Stimulated activated CD4-positive, alpha-beta T cell treated with anti-CD3 and anti-CD28 coated beads, Interleukin-12 subunit alpha, Interleukin-12 subunit beta, amount 100 ng/mL, for 4 hours (primary cell): ENCODE data around the gene GTSF1L.

Experiments used
- DNase-seq: peaks from one replicate; pipeline ENCODE4 v3.0.0-alpha.2; 2020

GTSF1L gene

DNA sequence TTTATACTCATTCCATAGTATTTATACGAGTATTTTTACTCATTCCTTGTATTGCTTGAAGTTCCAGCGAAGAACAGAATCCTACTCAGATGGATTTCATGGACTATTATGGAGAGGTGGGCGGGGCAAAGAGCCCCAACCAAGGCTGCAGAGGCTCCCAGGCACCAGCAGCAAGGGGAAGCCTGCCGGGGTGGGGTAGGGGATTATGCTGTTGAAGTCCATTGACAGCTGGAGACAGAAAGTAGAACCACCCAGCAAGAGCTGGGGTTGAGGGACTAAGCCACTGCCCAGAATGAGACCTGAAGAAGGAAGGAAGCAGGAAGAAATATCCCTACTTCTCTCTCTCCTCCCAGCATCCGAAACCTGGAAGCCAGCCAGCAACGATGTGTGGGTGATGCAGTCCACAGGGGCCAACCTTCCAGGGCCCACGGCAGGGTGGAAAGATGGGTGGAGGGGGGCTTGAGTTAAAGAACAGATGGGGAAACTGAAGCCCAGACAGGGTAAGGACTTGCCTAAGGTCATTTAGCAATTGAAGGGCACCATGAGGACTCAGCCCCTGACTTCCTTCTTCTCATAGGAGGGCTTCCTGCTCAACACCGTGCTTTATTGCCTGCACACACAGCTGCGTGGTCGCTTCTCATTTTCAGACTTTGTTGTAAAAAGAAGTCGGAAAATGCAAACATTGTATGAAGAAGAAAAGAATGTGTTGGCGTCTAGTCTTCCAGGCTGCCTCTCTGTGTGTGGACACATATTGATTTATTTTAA lies 18.3 kb upstream of the GTSF1L start:
- DNase-seq = no peak

DNA sequence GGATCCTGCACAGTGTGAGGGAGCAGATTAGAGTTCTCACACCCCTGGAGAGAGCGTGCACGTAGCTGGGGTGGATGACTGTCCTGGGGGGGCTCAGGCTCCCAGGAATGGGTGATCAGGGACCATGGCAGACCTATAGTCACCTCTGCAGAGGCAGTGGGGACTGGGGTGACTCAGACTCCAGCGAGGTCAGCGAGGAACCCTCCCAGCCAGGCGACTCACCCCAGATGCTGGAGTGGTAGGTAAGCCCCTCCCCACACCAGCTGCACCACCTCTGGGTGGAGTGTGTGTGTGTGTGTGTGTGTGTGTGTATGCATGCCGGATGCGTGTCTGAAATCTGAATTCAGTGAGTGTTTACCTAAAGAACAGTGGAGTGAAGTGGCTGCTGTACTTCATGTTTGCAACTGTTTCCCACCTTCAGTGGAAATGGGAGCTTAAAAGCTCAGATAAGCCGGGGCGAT lies 17.4 kb upstream of the GTSF1L start:
- DNase-seq = no peak

DNA sequence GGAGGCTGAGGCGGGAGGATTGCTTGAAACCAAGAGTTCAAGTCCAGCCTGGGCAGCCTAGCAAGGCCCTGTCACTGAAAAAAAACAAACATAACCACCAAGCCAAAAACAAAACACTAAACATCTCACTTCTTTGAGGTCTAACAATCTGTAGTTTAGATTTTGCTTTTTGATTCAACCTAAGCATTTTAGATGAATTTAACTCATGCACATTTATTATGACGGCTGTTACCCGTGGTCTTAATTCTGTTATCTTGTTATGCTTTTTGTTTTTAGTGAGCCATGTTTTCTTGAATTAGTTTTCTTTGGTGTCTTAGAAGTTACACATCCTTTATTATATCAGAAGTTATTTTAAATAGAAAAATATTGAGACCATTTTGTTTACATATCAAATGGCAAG lies 13.8 kb upstream of the GTSF1L start:
- DNase-seq = no peak

DNA sequence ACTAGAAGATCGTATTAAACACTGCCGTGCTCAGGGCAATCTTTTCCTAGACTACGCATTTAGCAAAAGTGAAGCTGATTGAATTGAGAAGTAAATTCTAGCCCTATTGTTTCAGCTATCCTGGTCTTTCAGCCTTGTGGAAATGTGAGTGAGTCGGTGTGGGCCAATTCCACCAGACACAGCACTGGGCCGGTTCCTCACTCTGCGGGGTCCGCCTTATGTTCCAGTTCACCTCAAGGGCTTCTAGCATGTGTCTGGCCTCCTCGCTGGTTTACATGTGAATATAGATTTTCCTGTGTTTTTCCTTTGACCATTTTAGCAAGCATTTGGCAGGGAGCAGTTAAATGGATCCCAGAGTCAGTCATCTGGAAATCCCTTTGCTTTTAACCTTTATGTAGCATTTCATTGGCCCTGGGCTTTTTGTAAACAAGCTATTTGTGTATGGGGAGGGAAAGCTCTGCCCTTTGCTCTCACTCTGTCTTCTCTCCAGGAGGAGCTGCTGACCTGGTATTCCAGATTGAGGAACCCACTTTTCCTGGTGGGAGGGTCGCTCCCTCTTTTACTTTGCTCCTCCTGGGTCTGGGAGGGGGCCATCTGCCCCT lies 12.4 kb upstream of the GTSF1L start:
- DNase-seq = no peak

DNA sequence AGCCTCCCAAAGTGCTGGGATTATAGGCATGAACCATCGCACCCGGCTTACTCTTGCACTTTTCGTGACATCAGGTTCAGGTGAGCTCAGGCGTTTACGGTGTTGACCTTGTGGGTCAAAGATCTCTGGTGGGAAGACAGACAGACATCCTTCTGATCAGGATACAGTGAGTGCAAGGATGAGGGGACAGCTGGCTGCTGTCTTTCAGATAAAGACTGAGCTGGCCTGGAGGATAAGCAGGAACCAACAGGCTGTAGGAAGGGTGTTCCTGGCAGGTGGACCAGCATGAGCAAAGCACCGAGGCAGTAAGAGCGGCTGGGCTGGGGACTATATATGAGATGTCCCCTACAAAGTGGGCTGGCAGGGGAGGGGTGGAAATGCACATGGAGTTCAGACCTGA lies 11.1 kb upstream of the GTSF1L start:
- DNase-seq = no peak

DNA sequence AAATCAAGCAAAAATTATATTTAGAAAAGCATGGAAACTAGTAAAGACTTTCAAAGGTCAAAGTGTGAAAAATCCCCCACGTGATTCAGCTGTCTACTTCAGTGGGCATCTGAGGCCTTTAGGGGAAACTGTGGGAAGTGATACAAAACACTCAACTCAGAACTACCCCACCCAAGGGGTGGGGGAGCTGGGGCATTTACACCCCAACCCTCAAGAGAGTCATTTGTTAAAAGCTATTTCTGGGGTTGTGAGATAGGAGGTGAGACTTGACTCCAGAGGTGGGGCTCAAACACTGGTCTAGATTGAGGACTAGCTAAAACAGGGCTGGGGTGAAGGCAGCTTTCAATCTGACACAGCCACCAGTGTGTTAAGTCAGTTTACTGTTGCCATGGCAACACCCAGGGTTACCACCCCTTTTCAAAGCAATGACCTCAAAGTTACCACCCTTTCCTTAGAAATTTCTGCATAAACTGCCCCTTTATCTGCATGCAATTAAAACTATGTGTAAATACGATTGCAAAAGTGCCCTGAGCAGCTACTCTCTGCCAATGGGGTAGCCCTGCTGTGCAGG lies 9.9 kb upstream of the GTSF1L start:
- no peak for DNase-seq

DNA sequence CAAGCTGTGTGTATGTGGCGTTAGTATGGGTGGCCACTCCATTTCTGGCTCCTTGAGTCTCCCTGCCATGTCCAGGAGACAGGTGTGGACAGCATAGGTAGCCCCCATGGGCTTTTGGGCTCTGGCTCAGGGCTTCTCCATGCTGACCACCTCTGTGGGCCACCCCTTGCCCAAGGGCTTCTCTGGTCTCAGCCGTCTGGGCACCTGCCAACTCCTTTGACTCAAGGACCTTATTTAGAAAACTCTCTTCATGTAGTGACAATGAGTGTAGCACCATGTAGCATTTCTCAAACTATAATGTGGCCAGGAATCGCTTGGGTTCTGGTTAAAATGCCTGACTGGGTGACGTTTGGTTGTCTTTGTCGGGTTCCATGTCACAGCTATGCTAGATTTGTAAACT lies 5.1 kb upstream of the GTSF1L start:
- no peak for DNase-seq

DNA sequence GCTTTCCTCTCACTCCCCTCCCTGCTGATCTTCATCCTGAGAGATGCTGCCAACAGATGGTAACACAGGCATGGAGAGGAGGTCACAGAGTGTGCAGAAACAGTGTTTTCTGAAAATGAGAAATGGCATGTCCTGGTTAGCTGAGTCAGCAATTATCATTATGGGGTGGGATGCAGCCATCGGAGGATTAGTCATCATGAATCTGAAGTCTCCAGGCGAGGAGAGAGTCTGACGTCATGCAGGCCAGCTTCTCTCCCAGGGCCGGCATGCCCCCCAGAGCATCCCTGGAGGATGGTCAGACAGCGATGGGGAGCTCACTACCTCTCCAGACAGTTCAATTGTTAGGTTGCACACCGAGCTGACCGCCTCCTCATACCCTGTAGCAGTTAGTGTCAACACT lies 4.7 kb upstream of the GTSF1L start:
- DNase-seq = no peak

DNA sequence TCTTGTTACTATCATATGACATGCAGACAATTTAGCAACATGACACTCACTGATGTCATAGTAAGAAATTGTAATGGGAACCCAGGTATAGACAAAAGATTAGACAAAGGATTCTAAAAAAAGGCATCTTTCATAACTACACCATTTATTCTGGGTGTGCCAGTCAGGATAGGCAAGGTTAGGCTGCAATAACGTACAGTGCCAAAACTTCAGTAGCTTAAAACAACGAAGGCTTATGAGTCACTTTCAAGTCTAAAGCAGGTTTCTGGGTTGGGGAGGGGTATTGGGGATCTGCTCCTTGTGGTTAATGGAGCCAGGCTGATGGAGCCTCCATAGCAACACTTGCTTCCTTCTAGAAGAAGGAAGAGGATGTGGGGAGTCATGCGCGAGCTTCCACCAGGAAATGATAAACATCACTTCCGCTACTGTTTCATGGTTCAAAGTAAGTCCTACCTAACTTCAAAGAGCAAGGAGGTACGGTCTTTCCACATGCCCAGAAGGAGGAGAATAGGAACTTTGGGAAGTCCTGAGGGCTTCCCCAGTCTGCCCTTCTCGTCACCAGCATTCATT lies 2.0 kb upstream of the GTSF1L start:
- DNase-seq = no peak

DNA sequence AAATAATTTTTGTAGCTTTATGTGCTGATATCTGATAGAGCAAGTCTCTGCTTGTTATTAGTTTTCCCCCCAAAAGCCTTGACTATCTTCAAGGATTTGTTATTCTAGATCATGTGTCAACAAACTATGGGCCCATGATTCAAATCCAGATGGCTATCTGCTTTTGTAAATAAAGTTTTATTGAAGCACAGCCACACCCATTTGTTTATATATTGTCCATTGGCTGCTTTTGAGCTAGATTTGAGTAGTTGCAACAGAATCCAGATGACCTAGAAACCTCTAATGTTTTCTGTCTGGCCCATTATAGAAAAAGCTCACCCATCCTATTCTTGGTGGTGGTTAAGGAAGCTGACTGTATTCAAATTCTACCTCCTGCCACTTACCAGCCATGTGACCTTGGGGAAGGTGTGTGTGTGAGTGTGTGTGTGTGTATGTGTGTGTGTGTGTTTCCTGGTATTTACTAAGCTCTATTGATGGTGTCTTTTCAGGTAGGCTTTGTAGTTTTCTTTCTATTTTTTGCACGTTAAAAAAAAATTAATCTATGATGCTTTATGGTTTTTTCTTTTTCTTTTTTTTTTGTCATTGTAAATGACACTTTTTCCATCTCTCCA lies 1.3 kb upstream of the GTSF1L start:
- no peak for DNase-seq

DNA sequence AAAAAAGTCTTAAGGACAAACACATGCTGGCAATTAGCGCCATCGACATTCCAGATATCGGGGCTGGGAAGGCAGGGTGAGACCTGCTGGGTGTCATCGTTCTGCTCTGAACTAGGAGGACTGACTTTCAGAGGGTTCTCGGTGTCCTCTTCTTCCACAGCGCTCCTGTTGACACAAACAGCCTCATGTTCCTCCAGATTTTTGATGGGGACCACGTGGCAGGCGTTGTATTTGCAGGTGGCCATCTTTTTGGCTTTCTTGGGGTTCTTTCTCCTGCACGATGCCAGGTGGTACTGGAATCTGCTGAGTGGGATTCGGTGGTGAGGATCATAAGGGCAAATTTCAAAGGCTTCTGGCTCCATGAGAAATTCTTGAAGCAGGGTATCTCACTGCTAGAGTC lies 469 bp downstream of the GTSF1L start:
- DNase-seq = no peak

DNA sequence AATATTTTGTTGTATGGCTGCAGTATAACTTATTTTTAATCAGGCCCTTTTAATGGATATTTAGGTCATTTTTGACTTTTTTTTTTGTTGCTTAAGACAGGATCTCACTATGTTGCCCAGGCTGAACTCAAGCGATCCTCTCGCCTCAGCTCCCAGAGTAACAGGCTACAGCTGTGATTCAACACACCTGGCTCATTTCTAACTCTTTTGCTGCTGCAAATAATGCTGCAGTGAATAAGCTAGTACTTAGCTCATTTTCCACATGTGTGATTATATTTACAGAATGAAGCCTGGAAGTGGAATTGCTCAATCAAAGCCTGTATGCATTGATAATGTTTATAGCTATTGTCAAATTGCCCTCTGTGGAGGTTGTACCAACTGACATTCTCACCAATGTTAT lies 1.1 kb downstream of the GTSF1L start:
- DNase-seq = no peak

DNA sequence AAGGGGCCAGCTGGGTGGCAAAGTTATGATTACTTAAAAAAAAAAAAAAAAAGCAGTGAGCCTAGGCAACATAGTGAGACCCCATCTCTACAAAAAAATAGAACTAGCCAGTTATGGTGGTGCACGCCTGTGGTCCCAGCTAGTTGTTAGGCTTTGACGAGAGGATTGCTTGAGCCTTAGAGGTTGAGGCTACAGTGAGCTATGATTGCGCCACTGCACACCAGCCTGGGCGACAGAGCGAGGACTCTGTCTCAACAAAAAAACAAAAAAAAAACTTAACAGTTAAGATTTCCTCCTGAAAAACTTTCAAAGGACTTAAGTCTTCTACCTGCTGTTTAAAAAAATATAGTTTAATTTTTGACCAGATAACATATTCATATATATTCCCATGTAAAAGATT lies 2.4 kb downstream of the GTSF1L start:
- no peak for DNase-seq

DNA sequence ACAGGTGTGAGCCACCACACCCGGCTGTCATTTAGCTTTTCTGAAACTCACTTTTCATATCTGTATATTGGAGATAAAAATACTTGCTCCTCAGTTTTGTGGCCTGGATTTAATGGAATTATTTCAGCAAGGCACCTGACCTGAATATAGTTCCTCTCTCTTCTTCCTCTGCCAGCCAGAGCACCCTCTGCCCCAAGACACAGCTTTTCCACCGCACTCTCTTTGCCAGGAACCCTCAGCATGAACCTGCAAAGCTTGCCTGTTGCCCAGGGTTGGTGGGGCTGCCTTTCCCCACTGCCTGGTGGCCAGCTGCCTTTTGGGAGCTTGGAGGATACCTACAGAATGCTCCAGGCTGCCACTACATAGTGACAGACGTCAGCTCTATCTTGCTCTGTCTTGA lies 3.1 kb downstream of the GTSF1L start:
- no peak for DNase-seq

DNA sequence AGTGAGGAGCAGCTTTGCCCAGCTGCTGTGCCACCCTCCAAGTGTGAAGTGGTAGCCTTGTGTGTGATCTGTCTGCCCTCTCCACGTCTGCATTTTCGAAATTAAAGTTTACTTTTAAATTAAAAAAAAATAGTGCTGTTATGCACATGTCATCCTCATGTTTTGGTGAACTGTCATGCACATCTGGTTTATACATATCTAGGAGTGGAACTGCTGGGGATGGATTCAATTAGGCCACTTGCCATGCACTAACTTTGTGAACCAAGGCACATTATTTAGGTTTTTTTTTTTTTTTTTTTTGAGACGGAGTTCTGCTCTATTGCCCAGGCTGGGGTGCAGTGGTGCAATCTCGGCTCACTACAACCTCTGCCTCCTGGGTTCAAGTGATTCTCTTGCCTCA lies 3.6 kb downstream of the GTSF1L start:
- DNase-seq = no peak

DNA sequence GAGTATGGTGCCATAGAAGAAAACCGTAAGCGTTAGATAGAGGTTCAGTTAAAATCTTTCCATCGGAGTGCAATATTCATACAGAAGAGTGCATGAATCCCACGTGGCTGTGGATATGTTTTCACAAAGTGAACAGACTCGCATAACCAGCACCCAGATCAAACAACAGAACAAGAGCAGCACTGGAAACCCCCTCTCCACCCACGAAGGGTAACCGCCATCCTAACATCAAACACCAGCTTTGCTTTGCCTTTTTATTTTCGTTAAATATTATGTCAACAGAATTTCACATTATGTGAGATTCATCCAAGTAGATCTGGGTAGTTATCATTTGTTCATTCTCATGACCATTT lies 4.7 kb downstream of the GTSF1L start:
- peak; percentile 41 for DNase-seq

DNA sequence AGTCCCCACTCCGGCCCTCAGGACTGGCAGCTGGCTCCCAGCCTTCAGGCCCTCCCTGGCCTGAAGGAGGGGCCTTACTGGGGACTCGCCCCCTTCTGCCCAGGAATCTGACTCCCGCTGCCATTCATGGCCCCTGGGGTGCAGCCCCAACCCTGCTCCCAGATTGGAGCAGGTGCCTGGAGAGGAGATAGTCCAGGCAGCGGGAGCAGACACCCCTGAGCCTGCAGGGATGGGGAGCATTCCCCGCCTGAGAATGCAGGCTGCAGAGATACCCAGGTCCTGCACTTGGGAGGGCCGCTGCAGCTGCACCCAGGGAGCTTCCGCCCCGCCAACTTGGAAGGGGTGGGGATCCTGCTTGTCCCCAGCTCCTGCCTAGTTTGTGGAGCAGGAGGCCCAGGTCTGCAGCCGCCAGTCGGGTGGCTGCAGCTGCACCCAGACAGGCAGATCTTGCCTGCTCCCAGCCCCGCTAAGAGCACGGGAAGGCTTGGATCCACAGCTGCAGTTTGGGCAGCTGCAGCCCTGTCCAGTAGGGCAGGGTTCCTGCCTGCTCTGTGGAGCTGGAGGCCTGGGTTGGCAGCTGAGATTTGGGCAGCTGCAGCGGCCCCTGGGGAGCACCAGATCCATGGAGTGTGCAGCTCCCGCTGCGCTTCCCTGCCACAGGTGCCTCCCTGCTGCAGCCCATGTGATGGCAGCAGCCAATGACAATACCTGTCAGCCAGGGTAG lies 5.2 kb downstream of the GTSF1L start:
- no peak for DNase-seq

DNA sequence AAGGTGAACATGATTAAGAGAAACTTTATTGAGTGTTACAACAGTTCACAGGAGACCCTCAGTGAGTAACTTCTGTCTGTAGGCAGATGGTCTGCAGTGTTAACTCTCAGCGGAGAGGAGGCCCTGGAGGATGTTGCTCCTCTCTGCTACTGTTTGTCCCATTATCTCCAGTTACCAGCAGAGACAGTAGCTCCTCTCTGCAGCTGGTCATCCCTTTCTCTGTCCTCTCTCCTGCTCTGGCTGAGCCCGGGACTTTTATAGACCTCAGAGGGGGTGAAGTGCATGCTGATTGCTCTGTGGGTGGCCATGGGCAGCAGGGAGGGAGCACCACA lies 5.7 kb downstream of the GTSF1L start:
- no peak for DNase-seq

DNA sequence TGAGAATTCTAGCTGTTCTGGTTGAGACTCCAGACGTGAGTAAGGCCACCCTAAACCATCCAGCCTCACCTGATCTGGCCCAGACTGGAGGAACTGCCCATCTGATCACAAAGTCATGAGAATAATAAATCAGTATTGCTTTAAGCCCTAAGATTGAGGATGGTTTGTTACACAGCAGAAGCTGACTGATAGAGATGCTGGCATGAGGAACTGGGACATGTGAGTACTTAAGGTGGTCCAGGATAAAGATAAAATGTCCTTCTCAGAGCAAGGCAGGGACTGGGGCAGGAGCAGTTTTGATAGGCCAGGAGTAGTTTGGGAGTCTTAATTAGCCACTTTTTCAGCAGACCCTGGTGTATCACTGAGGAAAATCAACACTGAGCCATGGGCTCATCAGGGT lies 6.8 kb downstream of the GTSF1L start:
- DNase-seq = no peak

DNA sequence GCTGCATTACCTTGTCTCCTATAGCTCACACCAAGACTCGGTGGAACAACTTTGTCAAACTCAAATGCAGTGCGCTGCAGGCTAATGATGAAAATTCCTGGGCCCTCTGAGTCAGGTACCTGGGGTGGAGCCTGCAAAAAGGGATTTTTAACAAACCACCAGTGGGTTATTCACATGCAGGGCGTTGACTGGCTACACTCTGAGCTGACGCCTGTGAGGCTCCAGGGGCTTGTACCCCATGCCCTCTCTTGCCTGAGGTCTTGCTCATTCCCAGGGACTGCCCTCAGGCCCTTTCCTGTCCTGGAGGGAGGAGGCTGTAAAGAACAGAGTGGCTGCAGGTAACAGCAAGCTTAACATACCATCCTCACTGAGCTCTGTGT lies 9.2 kb downstream of the GTSF1L start:
- no peak for DNase-seq

DNA sequence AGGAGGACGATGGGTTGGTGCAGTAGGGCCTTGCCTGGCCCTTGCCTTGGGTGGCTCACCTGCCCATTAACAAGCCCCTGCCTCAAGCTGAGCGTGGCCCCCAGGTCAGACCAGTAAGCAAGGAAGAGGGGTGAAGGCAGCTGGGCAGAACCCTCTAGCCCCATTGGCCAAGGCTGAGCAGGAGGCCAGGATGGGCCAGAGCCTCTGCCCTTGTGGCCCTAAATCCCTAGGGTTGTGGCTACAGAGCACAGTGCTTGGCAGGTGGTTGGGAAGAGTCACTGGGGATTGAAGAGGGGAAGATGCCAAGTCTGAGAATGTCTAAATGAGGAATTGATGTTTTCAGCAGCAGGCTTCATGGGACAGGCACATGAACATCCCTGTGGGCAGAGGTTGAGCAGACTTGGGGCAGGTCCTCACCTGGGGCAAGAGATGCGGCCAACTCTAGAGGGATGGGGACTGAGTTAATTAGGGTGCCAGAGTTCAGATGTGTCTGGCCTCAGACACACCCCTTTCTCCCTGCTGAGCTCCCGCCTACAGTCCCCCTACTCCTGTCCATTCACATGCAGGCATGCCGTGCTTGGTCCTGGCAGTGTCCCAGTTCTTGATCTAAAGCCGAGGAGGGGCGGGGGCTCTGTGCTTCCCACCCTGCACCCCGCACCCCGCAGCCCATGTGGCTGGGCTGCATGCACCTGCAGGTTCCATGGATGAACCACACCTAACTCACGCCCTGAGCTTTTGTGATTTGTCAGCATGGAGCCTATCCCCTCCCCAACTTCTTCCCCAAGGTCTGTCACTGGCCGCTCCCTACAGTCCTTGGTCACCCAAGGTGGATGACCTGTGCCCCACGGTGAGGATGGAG lies 9.8 kb downstream of the GTSF1L start:
- no peak for DNase-seq

DNA sequence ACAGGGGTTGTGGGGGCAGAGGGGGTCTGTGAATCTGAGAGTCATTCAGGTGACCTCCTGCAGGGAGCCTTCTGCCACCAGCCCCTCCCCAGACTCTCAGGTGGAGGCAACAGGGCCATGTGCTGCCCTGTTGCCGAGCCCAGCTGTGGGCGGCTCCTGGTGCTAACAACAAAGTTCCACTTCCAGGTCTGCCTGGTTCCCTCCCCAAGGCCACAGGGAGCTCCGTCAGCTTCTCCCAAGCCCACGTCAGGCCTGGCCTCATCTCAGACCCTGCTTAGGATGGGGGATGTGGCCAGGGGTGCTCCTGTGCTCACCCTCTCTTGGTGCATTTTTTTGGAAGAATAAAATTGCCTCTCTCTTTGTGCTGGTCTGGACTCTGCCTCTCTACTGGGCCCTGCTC lies 10.7 kb downstream of the GTSF1L start:
- no peak for DNase-seq
